Left cardiac atrium (tissue), 4 donors: ENCODE data around the gene MCF2L2. TPM values are rescaled to one million over a fixed set of nuclear protein-coding genes. Genes with fewer than 3 reads are reported as not detected.
A peak's percentile ranks its signal among the peaks of the same experiment; 100 is the strongest.
"Not testable (repeated sequence)": the region's sequence is repeated elsewhere in the genome, so short reads cannot be mapped to it uniquely, and the experiment has no call there.

Source experiments
- ATAC-seq, 2 donors: fragments of 200-7000 bp; cut with Tn5 transposase; one replicate each; pipeline ENCODE4 v1.9.1; 2020; ENCODE audit warnings: mild to moderate bottlenecking in 2 of 2, moderate library complexity in 2 of 2
- DNase-seq: peaks from one replicate; pipeline ENCODE4 v3.0.0-alpha.2; 2020
- intact Hi-C, 2 donors: fragments of 100-400 bp; cut with DNase I; formaldehyde crosslinking; loops; one replicate each; pipeline versions ENCODE4 v1.14.1 to v1.15.1; 2022 to 2023
- long read RNA-seq: library from polyadenylated mRNA; unstranded; transcript quantifications from one replicate; pipeline ENCODE4 v2.0.0, GENCODE V29; 2021
- total RNA-seq, 2 donors: library from RNA; stranded (reverse); fragmentation: NEBNext Ultra II Directional; extraction: Animal tissue kit (Norgen Biotek cat#: 25700); gene quantifications; one replicate each; pipeline ENCODE4 v1.2.1, GENCODE V29; 2021
- donor health status: DM: no; HTN: yes; CAD: no.
- donor health status: DM: no; HTN: yes; CAD: no; lungs with severe emphysema.
- donor health status: DM: yes; HTN: yes; CAD: no.
- donor health status: Dilated cardiomyopathy.

MCF2L2 gene
- 1 to 10 TPM in 1 of 2 donors, under 1 TPM in 1; 0.34 to 1.1 TPM for total RNA-seq
- long read RNA-seq = 0 reads

GRCh38 chr3:183428447-183429211, at the start of gene MCF2L2:
TSS of gene MCF2L2 (minus strand) at chr3:183428619. CDS start at chr3:183427977, 642 bp downstream.
- DNase-seq (peak; percentile 39), ATAC-seq (peak; percentile 83 to 87)
- intact Hi-C loops = no loop called here

GRCh38 chr3:183477801-183478456, 49.5 kb upstream of the MCF2L2 start:
- ATAC-seq (no peak), DNase-seq (no peak)
- intact Hi-C loops = loop anchor here in 1 of 2 donors (10.0 kb wide), 1 partner anchor 287 kb away; no protein-coding TSS in a partner anchor

DNA sequence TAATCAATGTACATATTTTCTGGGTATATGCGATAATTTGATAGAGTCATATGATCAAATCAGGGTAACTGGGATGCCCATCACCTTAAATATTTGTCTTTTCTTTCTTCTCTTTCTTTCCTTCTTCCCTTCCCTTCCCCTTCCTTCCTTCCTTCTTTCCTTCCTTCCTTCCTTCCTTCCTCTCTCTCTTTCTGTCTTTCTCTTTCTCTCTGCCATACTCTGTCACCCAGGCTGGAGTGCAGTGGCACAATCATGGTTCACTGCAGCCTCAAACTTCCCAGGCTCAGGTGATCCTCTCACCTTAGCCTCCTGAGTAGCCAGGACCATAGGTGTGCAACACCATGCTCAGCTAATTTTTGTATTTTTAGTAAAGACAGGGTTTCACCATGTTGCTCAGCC, 47.3 kb upstream of the MCF2L2 start:
- not testable (repeated sequence) for DNase-seq, ATAC-seq
- intact Hi-C loops = loop anchor here in 1 of 2 donors (10.0 kb wide), 1 partner anchor 289 kb away; no protein-coding TSS in a partner anchor

DNA sequence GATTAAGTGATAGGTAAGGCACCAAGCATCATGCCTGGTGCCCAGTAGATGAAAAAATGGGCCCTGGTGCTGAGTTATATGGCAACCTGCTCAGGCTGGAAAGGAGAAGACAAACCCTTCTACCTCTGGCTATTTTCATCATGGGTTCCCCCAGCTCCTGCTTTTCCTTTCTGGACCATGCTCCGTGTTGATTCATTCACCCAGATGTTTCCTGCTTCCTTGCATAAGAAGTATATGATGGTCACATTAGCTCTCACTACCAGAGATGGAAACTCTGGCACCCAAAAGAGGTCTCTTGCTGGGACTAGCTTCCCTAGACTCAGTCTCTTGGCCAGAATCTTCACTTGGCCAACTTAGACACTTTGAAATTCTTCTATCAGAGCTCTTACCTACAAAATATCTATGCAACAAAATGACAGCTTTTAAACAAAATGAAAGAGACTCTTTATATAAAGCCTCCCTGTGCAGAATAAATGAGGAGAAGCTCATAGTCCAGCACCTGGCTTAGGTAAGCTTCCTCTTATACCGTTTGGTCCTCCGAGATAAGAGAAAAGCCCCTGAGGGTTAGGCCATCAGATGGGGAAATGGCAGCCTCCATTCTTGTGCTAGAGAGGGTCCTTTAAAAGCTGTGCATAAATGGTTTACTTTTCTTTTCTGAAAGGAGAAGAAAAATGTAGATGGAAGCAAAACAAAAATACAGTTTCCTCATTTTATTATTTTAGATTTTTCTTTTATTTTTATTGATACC, 46.8 kb upstream of the MCF2L2 start:
- ATAC-seq (no peak), DNase-seq (no peak)
- intact Hi-C loops = loop anchor here in 1 of 2 donors (10.0 kb wide), 1 partner anchor 290 kb away; no protein-coding TSS in a partner anchor

DNA sequence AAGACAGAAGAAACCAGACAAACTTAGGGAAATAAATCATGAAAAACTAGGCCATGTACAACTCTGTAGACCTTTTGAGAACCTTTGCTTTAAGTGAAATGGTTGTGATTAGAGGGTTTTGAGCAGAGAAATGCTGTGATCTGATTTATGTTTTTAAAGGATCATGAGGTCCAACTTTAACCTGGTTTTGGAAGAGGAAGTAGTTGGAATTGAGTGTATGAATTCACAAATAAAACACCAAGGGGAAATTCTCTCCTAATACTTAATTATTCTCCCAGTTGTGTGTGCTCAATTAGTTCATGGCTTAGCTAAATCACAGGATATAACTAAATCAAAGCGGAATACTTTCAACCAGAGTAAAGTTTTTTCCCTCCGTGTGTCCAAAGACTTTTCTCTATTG, 45.5 kb upstream of the MCF2L2 start:
- ATAC-seq (no peak), DNase-seq (no peak)
- intact Hi-C loops = loop anchor here in 1 of 2 donors (10.0 kb wide), 1 partner anchor 291 kb away; no protein-coding TSS in a partner anchor

DNA sequence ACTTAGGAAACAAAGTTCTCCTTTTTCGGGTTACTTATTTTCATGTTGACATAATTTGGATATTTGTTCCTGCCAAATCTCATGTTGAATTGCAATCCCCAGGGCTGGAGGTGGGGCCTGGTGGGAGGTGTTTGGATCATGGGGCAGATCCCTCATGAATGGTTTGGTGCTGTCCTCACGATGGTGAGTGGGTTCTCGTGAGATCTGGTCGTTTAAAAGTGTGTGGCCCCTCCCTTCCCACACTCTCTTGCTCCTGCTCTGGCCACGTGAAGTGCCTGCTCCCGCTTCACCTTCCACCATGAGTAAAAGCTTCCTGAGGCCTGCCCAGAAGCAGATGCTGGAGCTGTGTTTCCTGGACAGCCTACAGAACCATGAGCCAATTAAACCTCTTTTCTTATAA, 43.7 kb upstream of the MCF2L2 start:
- DNase-seq = no peak
- ATAC-seq = no peak
- intact Hi-C loops = loop anchor here in 1 of 2 donors (10.0 kb wide), 1 partner anchor 293 kb away; no protein-coding TSS in a partner anchor

- no peak for DNase-seq
- no peak for ATAC-seq
- intact Hi-C loops = loop anchor here in 1 of 2 donors (5.0 kb wide), 1 partner anchor 299 kb away; no protein-coding TSS in a partner anchor
Measured at GRCh38 chr3:183468424-183468823, 40.0 kb upstream of the MCF2L2 start.

GRCh38 chr3:183466575-183466974, 38.2 kb upstream of the MCF2L2 start:
- intact Hi-C loops = loop anchor here in 1 of 2 donors (5.0 kb wide), 1 partner anchor 301 kb away; no protein-coding TSS in a partner anchor
- no peak for DNase-seq
- ATAC-seq = no peak

DNA sequence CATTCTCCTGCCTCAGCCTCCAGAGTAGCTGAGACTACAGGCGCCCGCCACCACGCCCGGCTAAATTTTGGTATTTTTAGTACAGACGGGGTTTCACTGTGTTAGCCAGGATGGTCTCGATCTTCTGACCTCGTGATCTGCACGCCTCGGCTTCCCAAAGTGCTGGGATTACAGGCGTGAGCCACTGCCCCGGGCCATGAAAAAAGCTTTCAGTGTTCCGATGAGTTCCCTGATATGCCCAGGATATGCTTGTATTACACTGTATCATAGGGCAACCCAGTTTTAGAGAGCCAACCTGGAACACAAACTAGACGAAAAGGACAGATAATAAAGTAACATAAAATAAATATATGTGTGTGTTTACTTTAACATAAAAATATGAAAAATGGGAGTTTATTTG, 37.3 kb upstream of the MCF2L2 start:
- not testable (repeated sequence) for DNase-seq, ATAC-seq
- intact Hi-C loops = loop anchor here in 1 of 2 donors (5.0 kb wide), 1 partner anchor 302 kb away; no protein-coding TSS in a partner anchor

GRCh38 chr3:183464480-183464879, 36.1 kb upstream of the MCF2L2 start:
- intact Hi-C loops = no loop called here
- DNase-seq (no peak), ATAC-seq (no peak)

GRCh38 chr3:183460081-183461055, 31.9 kb upstream of the MCF2L2 start:
- ATAC-seq (no peak), DNase-seq (no peak)
- intact Hi-C loops = no loop called here

DNA sequence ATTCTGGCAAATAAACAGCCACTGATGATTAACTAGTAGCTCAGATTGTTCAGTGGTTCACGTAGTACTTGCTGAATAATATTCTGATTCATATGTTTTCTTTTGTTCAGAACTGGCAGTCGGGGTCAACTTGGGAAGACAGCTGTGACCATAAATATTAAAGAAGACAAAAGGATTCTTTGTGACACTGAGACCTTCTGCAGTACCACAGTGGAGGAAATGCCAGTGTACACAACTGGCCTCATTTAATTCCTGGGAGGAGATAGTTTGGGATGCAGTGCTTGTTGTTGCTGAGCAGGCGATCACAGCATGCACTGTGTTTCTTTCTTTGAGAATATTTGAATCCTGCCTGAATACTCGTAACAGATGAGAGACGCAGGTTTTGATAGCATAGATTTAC, 26.7 kb upstream of the MCF2L2 start:
- intact Hi-C loops = no loop called here
- ATAC-seq (peak in 1 of 2 donors; percentile 44), DNase-seq (no peak)

DNA sequence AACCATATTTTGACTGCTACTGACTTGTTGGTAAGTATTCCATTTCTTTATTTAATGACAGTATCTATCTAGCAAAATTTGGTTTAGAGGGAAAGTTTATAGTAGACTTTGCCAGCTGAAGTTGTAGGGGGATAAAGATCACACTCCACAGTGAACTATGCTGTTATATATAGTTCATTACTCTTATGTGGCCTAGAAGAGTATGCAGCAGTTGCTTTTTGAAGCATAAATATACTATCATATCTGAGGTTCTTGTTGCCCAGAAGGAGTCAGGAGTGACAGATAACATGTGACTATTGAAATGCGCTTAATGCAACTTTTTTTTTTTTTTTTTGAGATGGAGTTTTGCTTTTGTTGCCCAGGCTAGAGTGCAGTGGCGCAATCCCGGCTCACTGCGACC, 25.6 kb upstream of the MCF2L2 start:
- no peak for DNase-seq
- intact Hi-C loops = no loop called here
- ATAC-seq = no peak

- DNase-seq (no peak), ATAC-seq (no peak)
- intact Hi-C loops = no loop called here
Measured at GRCh38 chr3:183449791-183450190, 21.4 kb upstream of the MCF2L2 start.

DNA sequence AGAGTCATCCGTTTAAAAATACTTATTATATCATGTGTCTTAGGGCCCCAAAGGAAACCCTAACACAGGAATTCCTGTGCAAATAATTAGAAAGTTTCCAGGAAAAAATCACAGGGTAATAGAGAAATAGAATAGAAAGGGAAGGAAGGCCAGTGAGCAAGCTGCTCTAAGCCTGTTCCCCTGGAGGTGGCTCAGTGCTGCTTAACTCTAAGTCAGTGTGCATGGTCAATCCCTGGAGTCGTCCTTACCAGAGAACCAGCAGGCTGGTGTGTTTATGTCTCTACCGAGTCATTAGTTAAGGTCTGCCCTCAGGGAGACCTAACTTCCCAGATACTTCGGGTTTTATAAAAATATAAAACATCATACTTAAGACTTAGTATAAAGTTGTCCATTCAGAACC, 21.0 kb upstream of the MCF2L2 start:
- DNase-seq (no peak), ATAC-seq (peak; percentile 21 to 28)
- intact Hi-C loops = no loop called here

DNA sequence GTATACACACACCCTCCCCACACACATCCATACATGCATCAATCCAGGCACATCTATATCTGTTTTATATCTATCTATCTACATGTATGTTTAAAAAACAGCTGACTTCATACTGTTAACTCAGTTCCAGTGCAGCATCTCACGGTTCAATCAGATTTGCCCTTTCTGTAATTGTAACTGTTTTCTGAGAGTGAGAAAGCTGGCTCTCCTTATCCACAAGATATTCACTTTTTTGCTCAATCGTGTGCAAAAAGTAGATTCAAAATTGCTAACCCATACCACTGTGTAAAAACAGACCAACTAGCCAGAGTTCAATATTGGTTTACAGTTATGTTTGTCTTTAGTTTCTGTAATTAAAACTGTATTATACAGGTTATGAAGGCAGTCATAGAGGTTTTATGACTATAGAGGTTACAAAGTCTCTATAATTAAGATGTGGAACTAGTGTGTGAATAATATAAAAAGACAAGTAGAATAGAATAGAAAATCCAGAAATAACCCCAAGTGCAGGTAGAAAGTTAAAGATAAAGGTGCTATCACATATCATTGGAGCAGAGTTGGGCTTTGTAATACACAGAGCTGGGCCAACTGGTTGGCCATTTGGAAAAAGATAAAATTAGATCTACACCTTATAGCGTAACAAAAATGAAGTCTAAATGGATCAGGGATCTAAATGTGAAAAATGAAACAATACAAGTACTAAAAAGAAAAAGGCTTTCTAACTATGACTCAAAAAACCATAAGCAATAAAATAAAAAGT, 20.1 kb upstream of the MCF2L2 start:
- no peak for DNase-seq
- intact Hi-C loops = no loop called here
- no peak for ATAC-seq

DNA sequence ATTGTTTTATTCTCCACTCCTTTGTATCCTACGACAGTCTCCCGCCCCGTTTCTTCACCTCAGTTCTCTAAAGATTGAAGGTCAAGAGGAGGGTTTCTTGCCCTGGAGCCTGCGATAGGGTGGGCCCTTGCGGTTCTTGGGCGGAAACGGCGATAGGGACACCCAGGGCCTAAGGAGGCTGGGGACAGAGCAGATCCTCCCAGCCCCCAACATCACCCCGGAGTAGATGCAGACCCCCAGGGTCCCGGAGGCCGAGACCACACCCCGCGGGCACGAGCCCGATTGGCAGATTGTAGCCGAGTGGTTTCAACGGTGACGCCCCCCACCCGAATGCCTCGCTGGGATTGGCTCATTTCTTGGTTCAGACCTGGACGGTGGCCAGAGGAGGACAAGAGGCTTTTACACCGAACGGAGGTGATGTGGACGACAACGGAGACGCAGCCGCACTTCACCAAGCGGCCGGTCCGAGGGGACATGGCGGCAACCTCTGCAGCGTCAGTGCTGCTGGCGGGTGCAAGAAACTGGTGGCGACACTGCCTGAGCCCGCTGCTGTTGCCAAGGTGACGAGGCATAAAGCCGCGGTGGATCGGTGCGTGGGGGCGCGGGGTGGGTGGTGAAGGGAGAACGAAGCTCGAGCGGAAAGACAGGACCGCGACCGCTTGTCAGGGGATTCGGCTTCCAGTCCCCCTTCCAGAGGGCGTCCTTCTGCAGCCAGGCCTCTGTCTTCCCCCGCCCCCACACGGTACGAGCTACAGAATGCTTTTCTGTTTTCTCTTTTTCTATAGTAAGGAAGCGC, 19.0 kb upstream of the MCF2L2 start:
- DNase-seq (peak; percentile 90), ATAC-seq (peak; percentile 93 to 94)
- intact Hi-C loops = no loop called here
